NCI-H226 (cell line): ENCODE results near the gene EEF1AKMT1.

Experiments
- DNase-seq: peaks from one replicate; pipeline ENCODE4 v3.0.0-alpha.2; 2015

EEF1AKMT1 gene

DNA sequence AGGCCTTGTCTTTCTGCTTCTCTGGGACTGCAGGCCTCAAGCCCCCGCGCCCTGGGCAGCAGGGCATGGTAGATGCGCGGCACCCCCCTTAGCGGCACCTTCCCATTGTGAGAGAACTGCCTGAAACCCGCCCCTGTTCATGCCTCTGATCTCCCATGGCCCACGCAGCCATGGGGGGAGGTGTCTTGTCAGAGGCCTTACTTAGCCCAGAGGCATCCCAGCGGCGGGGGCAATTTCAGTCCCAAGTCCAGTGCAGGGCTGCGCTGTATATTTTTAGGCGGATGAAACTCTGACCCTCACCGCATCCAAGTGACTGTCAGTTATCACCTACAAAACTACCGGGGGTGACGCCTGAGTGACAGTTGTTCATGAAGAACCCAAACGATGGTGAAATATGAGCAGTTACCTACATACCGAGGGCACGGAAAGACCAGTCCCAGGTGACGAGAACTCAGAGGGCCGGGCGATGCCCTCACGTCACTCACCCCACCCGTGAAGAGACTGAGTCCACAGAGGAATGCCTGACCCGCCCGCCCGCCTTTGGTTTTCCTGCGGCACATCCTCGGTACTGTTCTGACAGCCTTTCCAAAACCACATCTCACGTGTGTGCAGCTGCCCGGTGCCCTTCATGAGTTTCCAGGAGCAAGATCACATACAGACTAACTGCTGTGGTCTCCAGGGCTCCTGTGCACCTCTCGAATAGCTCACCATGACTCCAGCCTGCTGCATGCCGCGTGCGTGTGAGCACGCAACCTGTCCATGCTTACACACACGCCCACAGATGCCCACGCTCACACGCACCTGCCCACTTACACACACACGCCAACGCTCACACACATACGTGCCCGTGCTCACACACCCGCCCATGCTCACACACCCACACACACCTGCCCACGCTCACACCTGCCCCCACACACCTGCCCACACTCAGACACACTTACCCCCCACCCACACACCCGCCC is 55.9 kb downstream of the EEF1AKMT1 start:
- DNase-seq = no peak

DNA sequence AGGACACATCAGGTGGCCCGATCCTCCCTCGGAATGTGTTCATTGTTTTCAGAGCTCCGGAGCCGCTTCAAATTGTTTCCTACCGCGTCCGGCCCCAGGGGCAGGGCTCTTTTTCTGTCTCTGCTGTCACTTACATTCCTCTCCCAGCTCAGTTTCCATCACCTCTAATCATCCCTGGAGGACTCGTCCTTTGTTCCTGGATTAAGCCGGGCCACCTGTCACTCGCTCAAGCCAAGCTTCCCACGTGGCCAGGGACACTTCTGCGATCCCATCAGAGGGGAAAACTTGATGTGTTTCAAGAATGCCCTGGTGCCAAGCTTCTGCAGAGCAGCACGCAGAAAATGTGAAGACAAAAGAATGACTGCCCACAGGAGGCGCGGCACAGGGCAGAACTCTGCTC is 56.8 kb downstream of the EEF1AKMT1 start:
- no peak for DNase-seq

DNA sequence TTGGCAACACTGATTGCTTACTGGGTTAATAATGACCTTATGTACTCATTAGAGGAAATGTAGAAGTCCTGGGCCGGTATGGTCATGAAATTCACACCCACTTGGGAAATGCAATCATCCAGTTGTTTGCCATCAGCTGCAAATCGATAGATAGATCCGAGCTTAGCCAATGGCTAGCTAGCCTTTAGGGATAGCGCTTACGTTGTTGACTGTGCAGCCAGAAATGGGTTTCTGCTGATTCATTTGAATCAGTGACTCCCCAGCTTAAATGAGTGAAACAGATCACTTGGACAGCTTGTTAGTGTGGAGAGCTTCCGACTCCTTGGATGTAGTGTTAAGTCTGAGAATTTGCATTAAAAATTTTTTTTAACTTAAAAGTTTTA is 58.4 kb downstream of the EEF1AKMT1 start:
- no peak for DNase-seq

DNA sequence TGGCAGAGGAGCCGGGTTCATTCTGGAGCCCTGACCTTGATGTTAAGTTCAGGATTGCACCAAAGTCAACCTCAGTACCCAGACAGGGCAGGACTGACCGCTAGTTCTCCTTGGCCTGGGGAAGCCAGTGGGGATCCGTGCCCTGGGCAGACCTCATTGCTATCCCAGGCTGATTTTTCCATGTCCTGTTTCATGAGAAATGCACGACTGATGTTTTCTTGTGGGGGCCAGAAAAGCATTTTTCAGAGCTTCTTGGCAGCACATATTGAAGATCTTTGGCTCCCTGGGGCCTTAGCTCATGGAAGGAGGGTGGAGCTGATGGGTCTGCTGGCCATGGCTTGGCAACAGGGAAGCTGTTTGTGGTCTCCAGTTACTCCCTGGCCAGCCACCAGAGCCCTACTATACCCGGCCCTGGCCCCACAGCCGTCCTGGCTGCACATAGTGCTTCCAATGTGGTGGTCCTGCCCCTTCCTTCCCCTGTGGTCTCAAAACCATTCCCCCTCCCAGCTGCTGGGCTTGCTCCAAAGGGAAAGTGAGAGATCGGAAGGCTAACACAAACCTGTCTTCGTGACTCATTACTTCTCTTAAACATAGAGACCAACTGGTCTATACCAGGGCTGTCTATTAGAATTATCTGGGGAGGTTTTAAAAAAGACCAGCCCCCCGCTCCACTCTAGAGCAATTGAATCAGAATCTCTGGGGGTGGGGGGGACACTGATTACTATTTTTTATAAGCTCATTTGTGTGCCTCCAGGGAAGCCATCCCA is 59.0 kb downstream of the EEF1AKMT1 start:
- no peak for DNase-seq

DNA sequence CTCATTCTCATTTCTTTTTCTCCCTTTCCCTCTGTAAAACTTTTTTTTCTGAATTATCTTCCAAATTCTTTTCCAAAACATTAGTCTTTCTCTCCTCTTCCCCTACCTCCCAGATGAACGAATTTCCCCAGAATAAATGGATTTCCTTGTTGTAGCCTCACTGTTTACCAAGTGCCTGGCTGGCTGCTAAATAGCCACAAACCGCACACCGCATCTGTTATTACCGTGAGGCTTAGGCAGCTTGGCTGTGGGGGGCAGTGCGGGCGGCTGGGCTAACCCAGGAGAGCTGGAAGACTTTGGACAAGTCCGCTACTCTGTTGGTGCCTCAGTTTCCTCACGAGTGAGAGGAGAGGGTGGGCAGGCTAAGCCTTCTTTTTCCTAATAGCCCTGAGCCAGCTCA is 59.6 kb downstream of the EEF1AKMT1 start:
- DNase-seq = no peak

DNA sequence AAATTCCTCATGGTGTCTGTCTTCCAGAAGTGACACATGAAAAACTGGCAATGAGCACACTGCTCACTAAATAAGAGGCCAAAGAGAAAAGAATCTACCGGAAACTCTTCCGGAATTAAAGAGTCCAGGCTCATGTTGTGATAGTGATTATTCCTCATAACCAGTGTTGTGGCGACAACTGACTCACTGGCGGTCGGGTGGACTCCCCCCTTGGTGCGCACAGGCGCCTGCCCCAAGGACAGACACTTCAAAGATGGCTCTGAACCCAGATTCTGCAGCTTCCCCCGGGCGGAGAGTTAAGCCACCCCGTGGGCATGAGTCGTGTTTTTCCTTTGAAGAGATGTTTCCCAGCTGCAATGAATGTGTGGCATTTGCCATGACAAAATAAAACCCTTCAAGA is 60.0 kb downstream of the EEF1AKMT1 start:
- peak; percentile 1 for DNase-seq

DNA sequence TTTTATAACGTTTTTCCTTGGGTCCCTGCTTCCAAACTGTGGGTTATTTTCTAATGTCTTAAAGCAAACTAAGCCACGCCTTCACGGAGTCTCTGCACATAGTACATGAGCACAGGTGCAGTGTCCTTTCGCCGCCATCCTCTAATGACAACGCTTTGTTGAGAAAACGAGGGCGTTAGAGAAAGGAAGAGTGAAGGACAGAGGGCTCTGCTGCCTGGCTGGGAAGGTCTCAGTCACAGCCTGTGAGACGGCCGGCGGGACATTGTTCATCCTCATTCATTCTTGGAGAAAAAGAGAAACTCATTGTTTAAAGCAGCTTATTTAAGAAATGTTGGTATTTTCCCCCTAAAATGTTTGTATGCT is 60.8 kb downstream of the EEF1AKMT1 start:
- DNase-seq = no peak

DNA sequence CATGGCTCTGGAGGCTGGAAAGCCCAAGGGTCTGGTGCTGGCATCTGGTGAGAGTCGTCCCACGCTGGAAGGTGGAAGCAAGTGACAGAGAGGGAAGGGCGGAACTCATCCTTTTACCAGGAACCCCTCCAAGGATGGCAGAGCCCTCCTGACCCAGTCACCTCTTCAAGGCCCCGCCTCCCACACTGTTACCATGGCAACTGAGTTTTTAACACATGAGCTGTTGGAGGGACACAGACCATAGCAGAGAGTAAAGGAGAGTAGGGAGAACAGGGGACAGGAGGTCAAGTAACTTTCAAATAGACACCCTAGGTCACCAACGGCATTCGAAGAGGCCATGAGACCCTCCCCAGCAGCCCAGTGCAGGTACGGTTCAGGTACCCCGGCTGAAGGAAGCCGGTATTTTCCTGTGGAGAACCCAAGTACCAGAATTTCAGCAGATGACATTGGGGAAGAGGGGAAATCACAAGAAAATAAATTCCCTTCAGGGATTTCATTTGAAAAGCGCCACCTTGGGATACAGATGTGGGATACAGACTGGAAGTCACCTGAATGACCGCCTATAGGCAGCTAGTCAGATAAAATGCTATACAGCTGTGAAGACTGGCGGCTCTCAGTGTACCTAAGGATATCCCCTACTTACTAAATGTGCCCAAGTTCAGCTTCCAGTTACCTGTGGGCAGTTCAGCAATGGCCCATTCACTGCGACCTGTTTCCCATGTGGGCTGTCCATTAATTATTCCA is 62.3 kb downstream of the EEF1AKMT1 start:
- DNase-seq = no peak

DNA sequence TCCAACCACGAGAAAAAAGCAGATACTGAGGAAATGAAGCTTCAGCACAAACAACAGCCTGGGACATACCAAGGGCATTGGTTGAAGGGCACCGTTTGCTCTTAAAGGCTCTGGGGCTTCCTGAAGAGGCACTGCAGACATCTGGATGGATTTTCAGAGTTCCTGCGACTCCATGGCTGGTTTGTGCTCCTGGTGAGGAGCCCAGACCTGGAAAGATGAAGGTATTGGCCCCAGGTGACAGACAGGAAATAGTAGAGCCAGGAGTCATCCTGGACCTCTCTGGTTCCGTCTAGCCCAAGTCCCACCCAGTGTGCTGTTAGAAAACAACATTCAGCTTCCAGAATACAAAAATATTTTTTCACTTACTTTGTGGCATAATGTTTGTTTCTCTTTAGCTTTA is 64.0 kb downstream of the EEF1AKMT1 start:
- DNase-seq = no peak

DNA sequence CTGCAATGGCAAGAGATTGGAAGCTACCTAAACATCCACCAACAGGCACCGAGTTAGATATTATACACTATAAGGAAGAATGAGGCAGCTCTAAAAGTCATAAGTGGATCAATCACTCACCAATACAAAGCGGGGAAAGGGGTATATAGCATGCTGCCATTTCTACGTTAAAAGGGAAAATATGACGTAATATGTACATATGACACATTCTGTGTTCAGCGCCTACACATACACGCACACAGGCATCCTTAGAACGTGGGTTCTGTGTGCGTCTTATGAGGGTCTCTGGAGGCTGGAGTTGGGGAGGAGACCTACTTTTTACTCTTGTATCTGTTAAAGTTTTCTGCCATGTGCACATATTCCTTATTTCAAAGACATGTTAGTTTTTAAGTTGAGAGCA is 64.4 kb downstream of the EEF1AKMT1 start:
- DNase-seq = no peak

DNA sequence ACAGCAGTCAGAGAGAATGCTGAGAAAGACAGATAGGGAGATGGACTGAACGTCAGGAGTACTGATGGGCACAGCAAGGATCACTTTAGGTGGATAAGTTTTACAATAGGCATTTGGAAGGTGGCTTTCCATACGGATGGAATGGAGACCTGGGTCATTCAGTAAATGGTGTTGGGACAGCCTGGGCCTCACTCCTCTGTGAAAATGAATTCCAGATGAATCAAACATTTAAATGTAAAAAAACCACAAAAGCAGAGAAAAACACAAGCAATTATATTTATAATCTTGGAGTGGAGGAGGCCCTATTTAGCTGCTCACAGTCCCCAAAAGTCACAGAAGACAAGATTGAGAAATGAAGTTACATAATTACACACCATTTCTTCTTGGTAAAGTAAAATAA is 65.5 kb downstream of the EEF1AKMT1 start:
- DNase-seq = no peak

DNA sequence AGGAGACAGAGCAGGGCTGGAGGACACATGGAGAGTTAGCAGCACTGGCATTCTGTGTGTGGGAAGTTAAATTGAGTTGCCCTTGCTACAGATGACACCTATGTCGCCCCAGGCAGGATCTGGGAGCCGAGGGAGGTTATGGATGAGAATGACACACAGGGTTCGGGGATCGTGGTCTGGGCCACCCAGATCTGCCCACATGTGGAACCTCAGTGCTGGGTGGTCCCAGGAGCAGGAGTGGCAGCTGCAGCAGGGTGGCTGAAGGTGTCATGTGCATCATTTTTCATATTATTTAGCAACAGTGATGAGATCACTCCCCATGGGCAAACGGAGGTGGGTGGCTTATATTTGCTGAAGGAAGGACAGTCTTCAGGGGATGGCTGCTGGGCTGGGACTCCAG is 67.1 kb downstream of the EEF1AKMT1 start:
- DNase-seq = no peak

DNA sequence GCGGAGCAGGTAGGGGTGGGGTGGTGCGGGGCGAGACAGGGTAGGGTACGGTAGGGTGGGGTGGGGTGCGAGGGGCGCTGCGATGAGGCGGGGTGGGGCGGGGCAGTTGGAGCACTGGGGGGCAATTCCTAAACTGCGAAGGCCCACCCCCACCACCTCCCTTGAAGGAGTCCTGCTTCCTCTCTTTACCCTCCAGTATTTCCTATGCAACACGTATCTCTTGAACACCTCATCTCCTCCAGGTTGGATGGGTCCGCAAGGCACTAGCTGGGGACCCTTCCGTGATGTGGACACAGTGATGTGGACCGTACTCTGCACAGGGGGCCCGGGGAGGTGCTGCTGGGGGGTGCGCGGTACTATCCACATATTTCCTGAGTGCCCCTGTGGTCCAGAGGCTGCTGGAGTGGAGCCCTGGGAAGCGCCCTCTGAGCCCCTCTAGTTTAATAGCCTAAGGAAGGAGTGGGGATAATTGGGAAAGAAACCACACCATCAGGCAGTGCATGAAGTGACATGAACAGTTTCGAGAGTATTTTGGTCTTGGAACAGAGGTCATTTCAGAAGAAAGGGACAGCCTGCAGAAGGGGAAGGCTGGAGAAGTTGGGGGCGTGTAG is 69.2 kb downstream of the EEF1AKMT1 start:
- no peak for DNase-seq

DNA sequence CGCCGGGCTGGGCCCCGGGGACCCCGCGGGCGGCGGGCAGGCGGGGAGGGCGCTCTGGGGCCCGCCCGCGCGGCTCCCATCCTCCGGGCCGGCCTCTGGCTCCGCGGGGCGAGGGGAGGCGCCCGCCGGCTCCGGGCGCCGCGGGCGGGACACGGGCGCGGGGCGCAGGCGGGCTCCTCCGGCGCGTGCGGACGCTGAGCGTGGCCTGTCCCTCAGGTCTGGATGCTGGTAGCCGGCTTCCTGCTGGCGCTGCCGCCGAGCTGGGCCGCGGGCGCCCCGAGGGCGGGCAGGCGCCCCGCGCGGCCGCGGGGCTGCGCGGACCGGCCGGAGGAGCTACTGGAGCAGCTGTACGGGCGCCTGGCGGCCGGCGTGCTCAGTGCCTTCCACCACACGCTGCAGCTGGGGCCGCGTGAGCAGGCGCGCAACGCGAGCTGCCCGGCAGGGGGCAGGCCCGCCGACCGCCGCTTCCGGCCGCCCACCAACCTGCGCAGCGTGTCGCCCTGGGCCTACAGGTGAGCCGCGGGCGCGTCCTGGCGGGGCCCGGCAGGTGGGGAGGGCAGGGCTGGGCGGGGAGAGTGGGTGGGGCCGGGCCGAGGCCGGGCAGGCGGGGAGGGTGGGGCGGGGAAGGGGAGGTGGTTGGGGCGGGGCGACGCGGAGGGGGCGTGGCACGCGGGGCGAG is 69.8 kb downstream of the EEF1AKMT1 start:
- peak; percentile 41 for DNase-seq

DNA sequence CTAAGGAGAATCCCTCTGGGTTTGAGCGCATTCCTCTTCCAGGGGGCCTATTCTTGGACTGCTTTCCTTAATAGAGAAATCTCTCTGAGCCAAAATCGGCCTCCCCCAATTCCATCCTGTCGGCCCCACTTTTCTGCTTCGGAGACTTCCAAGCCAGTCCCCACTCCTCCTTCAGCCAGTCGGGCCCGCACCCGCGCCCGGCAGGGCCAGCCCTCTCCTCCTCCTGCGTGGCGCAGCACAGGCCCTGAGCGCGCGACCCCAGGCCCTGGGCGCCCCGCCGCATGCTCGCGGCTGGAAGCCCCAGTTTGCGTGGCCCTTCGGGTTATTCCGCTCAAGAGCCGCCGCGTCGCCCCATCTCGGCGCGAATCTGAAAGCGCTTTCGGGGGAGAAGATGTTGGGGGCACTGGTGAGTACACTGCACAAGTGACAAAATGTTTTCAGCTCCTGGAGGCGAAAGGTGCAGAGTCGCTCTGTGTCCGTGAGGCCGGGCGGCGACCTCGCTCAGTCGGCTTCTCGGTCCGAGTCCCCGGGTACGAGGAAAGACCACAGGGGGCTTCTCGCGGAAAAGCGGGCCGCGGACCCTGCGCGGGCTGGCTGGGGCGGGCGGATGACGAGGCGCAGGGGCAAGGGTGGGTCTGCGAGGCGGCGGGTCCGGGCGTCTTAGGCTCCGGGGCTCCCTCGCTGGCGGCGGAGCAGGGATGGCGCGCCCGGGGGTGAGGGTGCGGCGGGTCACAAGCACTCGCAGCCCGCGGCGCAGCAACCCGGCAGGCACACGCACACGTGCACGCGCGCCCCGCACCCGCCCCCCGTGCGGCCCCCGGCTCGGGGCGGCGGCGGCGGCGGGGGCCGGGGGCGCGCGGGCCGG is 70.6 kb downstream of the EEF1AKMT1 start, which contains the start of gene IL17D:
IL17D (plus strand) TSS at position 785 of the 865 bp plus-strand sequence. CDS start 303 bp downstream, outside the sequence.
- DNase-seq = no peak

DNA sequence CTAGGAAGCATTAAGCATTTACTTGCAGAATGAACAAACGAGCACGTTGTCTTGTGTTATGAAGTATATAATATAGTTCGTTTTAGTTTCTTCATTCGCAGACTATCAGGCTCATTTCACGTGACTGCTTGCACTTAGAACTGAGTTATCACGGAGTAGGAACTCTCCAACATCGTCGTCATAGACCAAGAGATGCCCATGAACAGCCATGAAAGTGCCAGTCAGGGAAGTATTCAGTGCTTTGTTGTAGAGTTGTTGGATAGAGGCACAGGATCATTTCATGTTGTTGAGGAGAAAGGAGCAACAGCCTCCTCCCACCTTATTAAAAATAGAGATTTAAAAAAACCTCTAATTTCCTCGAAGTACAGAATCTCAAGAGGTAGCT is 71.2 kb downstream of the EEF1AKMT1 start:
- no peak for DNase-seq

DNA sequence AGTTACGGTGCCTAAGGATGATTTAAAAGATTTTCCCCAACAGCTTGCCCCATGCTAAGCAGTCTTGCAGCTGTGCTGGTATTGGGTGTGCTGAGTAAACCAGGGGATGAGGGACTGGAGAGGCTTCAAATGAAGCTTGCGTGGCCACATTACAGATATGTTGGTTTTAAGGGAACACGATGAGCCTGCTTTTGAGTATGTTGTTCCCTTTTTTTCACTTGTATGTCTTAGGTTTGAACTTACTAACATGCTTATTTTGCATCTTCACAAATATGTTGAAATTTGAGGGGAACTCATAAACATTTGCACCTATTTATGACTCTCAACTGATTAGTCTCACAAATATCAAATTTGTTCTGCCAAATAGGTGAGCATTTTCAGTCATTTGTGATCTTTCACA is 72.3 kb downstream of the EEF1AKMT1 start:
- DNase-seq = no peak

DNA sequence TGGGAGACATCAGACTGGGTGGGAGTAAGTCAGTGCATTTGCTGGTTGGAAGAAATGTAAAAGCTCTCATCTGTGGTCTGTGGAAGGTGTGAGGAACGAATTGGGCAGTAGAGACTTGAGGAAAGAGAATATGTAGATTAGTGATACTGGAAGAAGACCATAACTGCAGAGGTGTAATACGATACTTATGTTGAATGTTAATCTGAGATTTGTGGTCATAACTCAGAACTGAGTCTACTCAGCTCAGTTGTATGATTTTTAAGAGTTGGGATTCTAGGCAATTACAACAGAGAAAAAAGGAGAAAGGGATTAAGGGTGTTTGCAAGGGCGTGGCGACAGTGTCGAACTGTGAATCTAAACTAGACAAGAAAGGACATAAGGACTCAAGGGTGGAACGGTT is 73.5 kb downstream of the EEF1AKMT1 start:
- no peak for DNase-seq

DNA sequence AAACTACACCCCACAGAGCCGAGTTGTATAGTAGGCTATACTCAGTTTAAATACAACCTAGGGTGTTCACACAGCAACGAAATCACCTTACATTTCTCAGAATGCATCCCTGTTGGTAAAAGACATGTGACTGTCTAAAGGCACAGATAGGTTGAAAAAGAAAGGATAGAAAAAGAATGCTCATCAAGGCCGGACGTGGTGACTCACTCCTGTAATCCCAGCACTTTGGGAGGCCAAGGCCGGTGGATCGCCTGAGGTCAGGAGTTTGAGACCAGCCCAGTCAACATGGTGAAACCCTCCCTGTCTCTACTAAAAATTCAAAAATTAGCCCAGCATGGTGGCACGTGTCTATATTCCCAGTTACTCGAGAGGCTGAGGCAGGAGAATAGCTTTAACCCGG is 74.0 kb downstream of the EEF1AKMT1 start:
- DNase-seq = no peak

DNA sequence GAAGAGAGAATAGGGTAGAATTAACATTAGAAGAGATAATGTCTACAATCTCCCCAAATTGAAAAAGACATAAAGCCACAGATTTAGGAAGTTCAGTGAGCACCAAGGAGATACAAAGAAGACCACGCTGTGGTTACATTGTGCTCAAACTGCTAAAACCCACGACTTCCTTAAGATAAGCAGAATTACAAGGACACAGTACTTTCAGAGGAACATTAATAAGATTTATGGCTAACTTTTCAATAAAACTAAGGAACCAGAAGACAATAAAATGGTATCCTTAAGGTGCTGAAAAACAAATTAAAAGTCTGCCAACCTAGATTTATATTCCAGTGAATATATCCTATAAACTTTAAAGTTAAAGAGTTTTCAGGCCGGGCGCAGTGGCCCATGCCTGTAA is 77.7 kb downstream of the EEF1AKMT1 start:
- no peak for DNase-seq

DNA sequence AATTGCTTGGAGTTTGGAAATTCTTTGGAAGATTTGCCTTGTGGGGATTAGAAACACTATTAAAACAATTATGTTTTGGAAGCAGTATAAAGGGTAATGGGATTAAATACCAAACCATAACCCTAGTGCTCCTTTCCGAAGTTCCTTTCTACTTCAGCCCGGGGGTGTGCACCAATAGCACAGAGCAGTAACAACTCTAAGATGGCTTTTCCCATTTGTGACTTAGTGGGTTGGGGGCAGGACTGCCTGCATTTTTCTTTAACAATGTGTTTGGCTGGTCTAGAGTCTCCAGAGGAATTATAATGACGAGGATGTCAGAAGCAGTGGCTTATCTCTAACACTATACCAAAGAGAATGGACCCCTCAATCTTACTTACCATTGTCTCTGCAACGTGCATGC is 82.1 kb downstream of the EEF1AKMT1 start:
- DNase-seq = no peak
